H9 (cell line): Measurements from ENCODE around the gene CD19. TPM values are rescaled to one million over a fixed set of nuclear protein-coding genes. Genes with fewer than 3 reads are reported as not detected.

ENCODE experiments used
- DNase-seq: peaks from one replicate; pipeline ENCODE4 v3.0.0-alpha.2; 2017
- H2AFZ ChIP-seq: one replicate; pipeline ENCODE4 v1.6.1; 2013; ENCODE audit warnings: mild to moderate bottlenecking, low read length, control low read depth, moderate library complexity
- H2AK5ac ChIP-seq: 2 replicates; pipeline ENCODE4 v1.6.1; 2013; ENCODE audit warnings: low read length, control low read depth, mixed read lengths; ENCODE audit not compliant: insufficient read length
- H2BK120ac ChIP-seq: one replicate; pipeline ENCODE4 v1.6.1; 2013; ENCODE audit warnings: low read depth, mild to moderate bottlenecking, low read length, control low read depth, inconsistent platforms; ENCODE audit not compliant: poor library complexity, severe bottlenecking
- H2BK12ac ChIP-seq: 2 replicates; pipeline ENCODE4 v1.6.1; 2013; ENCODE audit warnings: low read length, control low read depth, mixed read lengths, low read depth; ENCODE audit not compliant: insufficient read length
- H2BK15ac ChIP-seq: 2 replicates; pipeline ENCODE4 v1.6.1; 2013; ENCODE audit warnings: low read depth, low read length, control low read depth
- H2BK20ac ChIP-seq: one replicate; pipeline ENCODE4 v1.6.1; 2013; ENCODE audit warnings: low read depth, mild to moderate bottlenecking, low read length, control low read depth, inconsistent platforms; ENCODE audit not compliant: poor library complexity, severe bottlenecking
- H2BK5ac ChIP-seq: 2 replicates; pipeline ENCODE4 v1.6.1; 2013; ENCODE audit warnings: low read length, control low read depth, mixed read lengths; ENCODE audit not compliant: insufficient read length
- H3K14ac ChIP-seq: 2 replicates; pipeline ENCODE4 v1.6.1; 2013; ENCODE audit warnings: low read length, control low read depth; ENCODE audit not compliant: insufficient read depth
- H3K18ac ChIP-seq: 2 replicates; pipeline ENCODE4 v1.6.1; 2013; ENCODE audit warnings: low read depth, mild to moderate bottlenecking, mixed read lengths, low read length, control low read depth; ENCODE audit not compliant: insufficient read length
- H3K23ac ChIP-seq: 2 replicates; pipeline ENCODE4 v1.6.1; 2013; ENCODE audit warnings: low read length, control low read depth, mixed read lengths, low read depth; ENCODE audit not compliant: insufficient read length
- H3K23me2 ChIP-seq: 2 replicates; pipeline ENCODE4 v1.6.1; 2013; ENCODE audit warnings: low read depth, mild to moderate bottlenecking, mixed read lengths, low read length, control low read depth; ENCODE audit not compliant: insufficient read length, poor library complexity, severe bottlenecking
- H3K27ac ChIP-seq: 2 replicates; pipeline ENCODE4 v1.5.1; 2013; ENCODE audit warnings: low read length, control low read depth, mixed read lengths, low read depth; ENCODE audit not compliant: insufficient read length
- H3K27me3 ChIP-seq: 2 replicates; pipeline ENCODE4 v1.6.1; 2013; ENCODE audit warnings: low read length, control low read depth, inconsistent platforms; ENCODE audit not compliant: insufficient read depth
- H3K4ac ChIP-seq: 2 replicates; pipeline ENCODE4 v1.6.1; 2013; ENCODE audit warnings: low read depth, mild to moderate bottlenecking, control low read depth, inconsistent platforms, low read length, moderate library complexity
- H3K4me1 ChIP-seq: 2 replicates; pipeline ENCODE4 v1.6.1; 2013; ENCODE audit warnings: low read length, control low read depth, inconsistent platforms; ENCODE audit not compliant: insufficient read depth
- H3K4me2 ChIP-seq: 2 replicates; pipeline ENCODE4 v1.6.1; 2013; ENCODE audit warnings: low read length, control low read depth, mixed read lengths; ENCODE audit not compliant: insufficient read length, insufficient read depth
- H3K56ac ChIP-seq: 2 replicates; pipeline ENCODE4 v1.6.1; 2013; ENCODE audit warnings: low read depth, mild to moderate bottlenecking, mixed read lengths, low read length, control low read depth; ENCODE audit not compliant: insufficient read length
- H3K79me1 ChIP-seq: 2 replicates; pipeline ENCODE4 v1.6.1; 2013; ENCODE audit warnings: low read depth, mild to moderate bottlenecking, moderate library complexity, low read length, control low read depth, inconsistent platforms; ENCODE audit not compliant: insufficient read depth, poor library complexity, severe bottlenecking
- H3K79me2 ChIP-seq: 2 replicates; pipeline ENCODE4 v1.6.1; 2013; ENCODE audit warnings: low read length, control low read depth, inconsistent platforms; ENCODE audit not compliant: insufficient read depth
- H3K9ac ChIP-seq: 2 replicates; pipeline ENCODE4 v1.6.1; 2013; ENCODE audit warnings: low read length, control low read depth, mixed read lengths; ENCODE audit not compliant: insufficient read length; ENCODE audit errors: extremely low read depth
- H3K9me3 ChIP-seq: one replicate; pipeline ENCODE4 v1.6.1; 2013; ENCODE audit warnings: low read depth, low read length, inconsistent platforms; ENCODE audit not compliant: control insufficient read depth
- H3T11ph ChIP-seq: one replicate; pipeline ENCODE4 v1.6.1; 2013; ENCODE audit warnings: mild to moderate bottlenecking, low read length, control low read depth, inconsistent platforms
- H4K20me1 ChIP-seq: one replicate; pipeline ENCODE4 v1.6.1; 2013; ENCODE audit not compliant: control insufficient read depth, insufficient read length, insufficient read depth
- H4K5ac ChIP-seq: 2 replicates; pipeline ENCODE4 v1.6.1; 2013; ENCODE audit warnings: low read depth, mild to moderate bottlenecking, mixed read lengths, low read length, control low read depth; ENCODE audit not compliant: insufficient read length
- H4K8ac ChIP-seq: replicated peaks from 2 replicates; pipeline ENCODE4 v1.6.1; 2013; ENCODE audit warnings: low read length, control low read depth, mixed read lengths, low read depth; ENCODE audit not compliant: insufficient read length
- H4K91ac ChIP-seq: 2 replicates; pipeline ENCODE4 v1.6.1; 2013; ENCODE audit warnings: low read depth, mild to moderate bottlenecking, moderate library complexity, mixed read lengths, low read length, control low read depth; ENCODE audit not compliant: insufficient read length
- H3K27ac Mint-ChIP-seq, 3 experiments: 2 replicates in 2 of 3; 3 replicates in 1 of 3; pipeline ENCODE4 v1.8.0; 2020 to 2021; ENCODE audit warnings: mixed read lengths in 3 of 3, mild to moderate bottlenecking in 1 of 3, moderate library complexity in 1 of 3
- H3K27me3 Mint-ChIP-seq: 2 replicates; pipeline ENCODE4 v1.8.0; 2021; ENCODE audit warnings: low read depth, mild to moderate bottlenecking, moderate library complexity, mixed read lengths
- H3K36me3 Mint-ChIP-seq, 3 experiments: 2 replicates in 2 of 3; 3 replicates in 1 of 3; pipeline ENCODE4 v1.8.0; 2020 to 2021; ENCODE audit warnings: low read depth in 3 of 3, mixed read lengths in 3 of 3; ENCODE audit not compliant: insufficient read depth in 1 of 3
- H3K4me1 Mint-ChIP-seq, 2 experiments: 2 replicates each; pipeline ENCODE4 v1.8.0; 2020; ENCODE audit warnings: mixed read lengths in 2 of 2
- H3K4me3 Mint-ChIP-seq, 2 experiments: 2 replicates in 1 of 2; 3 replicates in 1 of 2; pipeline ENCODE4 v1.8.0; 2020 to 2021; ENCODE audit warnings: mild to moderate bottlenecking in 2 of 2, mixed read lengths in 2 of 2, moderate library complexity in 1 of 2
- H3K9me3 Mint-ChIP-seq, 2 experiments: 2 replicates in 1 of 2; 3 replicates in 1 of 2; pipeline ENCODE4 v1.8.0; 2020; ENCODE audit warnings: mild to moderate bottlenecking in 2 of 2, mixed read lengths in 2 of 2, moderate library complexity in 1 of 2
- CTCF ChIP-seq: fragments of 200-600 bp; sonication (generic); conservative IDR thresholded peaks from 3 replicates; pipeline ENCODE4 v1.8.0; 2021; ENCODE audit warnings: antibody characterized with exemption, mild to moderate bottlenecking
- WGBS: extraction: QIAGEN DNeasy Blood & Tissue Kit; methylation state at CpG from one replicate; pipeline ENCODE4 v1.1.7; 2013; ENCODE audit warnings: missing lambda C conversion rate, low lambda C conversion rate, mixed read lengths; ENCODE audit not compliant: insufficient read length; ENCODE audit errors: extremely low coverage; 5-methylcytosine and 5-hydroxymethylcytosine counted together
- total RNA-seq: library from RNA; stranded (reverse); gene quantifications from 2 replicates; pipeline ENCODE4 v1.2.1, GENCODE V29; 2021

Gene CD19
- total RNA-seq, 1 experiment from 2014 or later = 0.50 TPM

GRCh38 chr16:28900601-28901000 lies 31.2 kb upstream of the CD19 start:
- Mint-ChIP-seq H3K4me1 (no peaks in the 10 kb centered on the region; a peak in 1 of 4 replicates), H3K4me3 (no peak overlapping the region), H3K36me3 (peaks cover 0 to 2% (median 0%) of the 10 kb centered on the region in 3 experiments; a peak in 1 of 7 replicates), H3K9me3 (no peaks in the 10 kb centered on the region), H3K27me3 (no peaks in the 10 kb centered on the region), H3K27ac (peak overlapping the region in 2 of 3 experiments; percentile 67 to 82; a peak in 3 of 7 replicates)
- no peak for DNase-seq
- no CpG with 5 or more reads among the region's 25 CpGs for WGBS
- no peak for TF ChIP-seq CTCF
- Histone ChIP-seq H4K5ac (no peak overlapping the region), H3K27me3 (no peaks in the 10 kb centered on the region), H3K18ac (no peak overlapping the region), H3K56ac (no peak overlapping the region), H2BK20ac (no peak overlapping the region), H2AK5ac (no peak overlapping the region), H3K23ac (no peak overlapping the region), H3K9me3 (no peaks in the 10 kb centered on the region), H3K14ac (no peak overlapping the region; the same call in 1 of the 2 replicates), H3K4me1 (no peaks in the 10 kb centered on the region), H3K23me2 (no peaks in the 10 kb centered on the region), H2BK5ac (no peak overlapping the region), H2AFZ (no peak overlapping the region), H4K20me1 (no peaks in the 10 kb centered on the region), H3K4me2 (no peak overlapping the region), H3K79me2 (no peaks in the 10 kb centered on the region), H3K27ac (no peak overlapping the region), H3K9ac (no peak overlapping the region), H2BK12ac (no peak overlapping the region), H4K91ac (no peak overlapping the region), H4K8ac (no peak overlapping the region), H2BK15ac (no peak overlapping the region), H3T11ph (no peak overlapping the region), H3K4ac (no peak overlapping the region), H3K79me1 (no peaks in the 10 kb centered on the region), H2BK120ac (no peak overlapping the region)
